Liver (tissue), 3 donors: ENCODE results near the gene PALM3.
"Not testable (repeated sequence)": the region's sequence is repeated elsewhere in the genome, so short reads cannot be mapped to it uniquely, and the experiment has no call there.

ENCODE experiments used
- ATF3 ChIP-seq: IDR thresholded peaks from 2 replicates; pipeline ENCODE4 v1.6.1; 2016; ENCODE audit warnings: antibody characterized with exemption
- CTCF ChIP-seq: fragments of 150-350 bp; IDR thresholded peaks from 2 replicates; pipeline ENCODE4 v1.5.1; 2017; ENCODE audit warnings: improper control_type of control experiment, low read depth, low read length; ENCODE audit not compliant: missing input control
- GABPA ChIP-seq, 2 donors: IDR thresholded peaks in 1 of 2; conservative IDR thresholded peaks in 1 of 2; 2 replicates each; pipeline ENCODE4 v1.6.1; 2016; ENCODE audit warnings: antibody characterized with exemption in 2 of 2, mild to moderate bottlenecking in 1 of 2, moderate library complexity in 1 of 2
- MAX ChIP-seq: IDR thresholded peaks from 2 replicates; pipeline ENCODE4 v1.6.1; 2016; ENCODE audit warnings: antibody characterized with exemption
- NR2F2 ChIP-seq: IDR thresholded peaks from 2 replicates; pipeline ENCODE4 v1.6.1; 2016; ENCODE audit warnings: antibody characterized with exemption
- REST ChIP-seq: IDR thresholded peaks from 2 replicates; pipeline ENCODE4 v1.6.1; 2016; ENCODE audit warnings: antibody characterized with exemption, mild to moderate bottlenecking
- TAF1 ChIP-seq: conservative IDR thresholded peaks from 2 replicates; pipeline ENCODE4 v1.6.1; 2016; ENCODE audit warnings: antibody characterized with exemption, mild to moderate bottlenecking
- YY1 ChIP-seq: IDR thresholded peaks from 2 replicates; pipeline ENCODE4 v1.6.1; 2016; ENCODE audit warnings: antibody characterized with exemption, mild to moderate bottlenecking
- donor health status: healthy.
- donor health status: healthy.

GRCh38 chr19:14035159-14035558, 26.7 kb downstream of the PALM3 start:
- not testable (repeated sequence) for TF ChIP-seq GABPA (IDR thresholded peaks at IDR 0.05 in 1 of 2, conservative IDR thresholded peaks at IDR 0.05 in 1 of 2); CTCF; YY1; REST; TAF1; MAX; ATF3; NR2F2
